ENCODE data around the gene CEBPE.

GRCh38 chr14:23086565-23086964 is 32.5 kb downstream of the CEBPE start:
- TF ChIP-seq POLR2A (IDR thresholded peaks at IDR 0.05), result no peak
- no peak for TF ChIP-seq CTCF (IDR thresholded peaks at IDR 0.05)

All from right lobe of liver (tissue), 4 donors.